ENCODE results near the gene CEL.

DNA sequence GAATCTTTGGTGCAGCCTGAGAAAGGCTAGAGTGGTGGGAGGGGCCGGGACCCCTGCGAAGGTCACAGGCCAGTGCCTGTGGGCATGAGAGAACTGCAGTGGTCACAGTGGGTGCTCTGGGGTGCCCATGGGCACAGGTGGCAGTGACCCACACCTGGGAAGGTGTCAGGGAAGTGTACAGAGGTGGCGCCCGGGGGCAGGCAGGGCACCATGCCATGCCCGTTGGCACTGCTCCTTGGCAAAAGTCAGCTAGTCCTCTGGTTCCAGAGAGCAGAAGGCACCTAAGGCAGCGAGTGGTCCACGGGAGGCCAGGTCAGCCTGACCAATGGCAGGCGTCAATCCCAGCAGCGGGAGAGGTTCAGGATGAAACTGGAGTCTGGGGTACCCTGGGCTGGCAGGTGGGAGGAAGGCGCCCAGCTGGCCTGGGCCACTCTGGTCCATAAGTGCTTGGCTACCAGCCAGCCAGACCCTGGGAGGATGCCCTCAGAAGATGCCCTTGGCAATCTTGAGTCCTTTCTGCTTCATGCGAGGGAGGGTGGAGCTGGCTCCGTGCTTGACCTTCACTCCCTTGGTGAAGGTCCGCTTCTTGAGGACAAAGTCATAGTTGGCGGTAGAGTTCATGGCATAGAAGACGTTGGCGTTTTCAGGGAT lies 36.4 kb downstream of the CEL start:
- TF ChIP-seq, protein P1, sequence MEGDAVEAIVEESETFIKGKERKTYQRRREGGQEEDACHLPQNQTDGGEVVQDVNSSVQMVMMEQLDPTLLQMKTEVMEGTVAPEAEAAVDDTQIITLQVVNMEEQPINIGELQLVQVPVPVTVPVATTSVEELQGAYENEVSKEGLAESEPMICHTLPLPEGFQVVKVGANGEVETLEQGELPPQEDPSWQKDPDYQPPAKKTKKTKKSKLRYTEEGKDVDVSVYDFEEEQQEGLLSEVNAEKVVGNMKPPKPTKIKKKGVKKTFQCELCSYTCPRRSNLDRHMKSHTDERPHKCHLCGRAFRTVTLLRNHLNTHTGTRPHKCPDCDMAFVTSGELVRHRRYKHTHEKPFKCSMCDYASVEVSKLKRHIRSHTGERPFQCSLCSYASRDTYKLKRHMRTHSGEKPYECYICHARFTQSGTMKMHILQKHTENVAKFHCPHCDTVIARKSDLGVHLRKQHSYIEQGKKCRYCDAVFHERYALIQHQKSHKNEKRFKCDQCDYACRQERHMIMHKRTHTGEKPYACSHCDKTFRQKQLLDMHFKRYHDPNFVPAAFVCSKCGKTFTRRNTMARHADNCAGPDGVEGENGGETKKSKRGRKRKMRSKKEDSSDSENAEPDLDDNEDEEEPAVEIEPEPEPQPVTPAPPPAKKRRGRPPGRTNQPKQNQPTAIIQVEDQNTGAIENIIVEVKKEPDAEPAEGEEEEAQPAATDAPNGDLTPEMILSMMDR (conservative IDR thresholded peaks at IDR 0.05; ENCODE audit: low read length) = no peak
- no peak for TF ChIP-seq EZH2phosphoT487 (IDR thresholded peaks at IDR 0.05; ENCODE audit: borderline replicate concordance, low read depth, low read length)
